ENCODE measurements around the gene CPTP. TPM values are rescaled to one million over a fixed set of nuclear protein-coding genes. Genes with fewer than 3 reads are reported as not detected.

The CPTP gene
- polyA plus RNA-seq, 1 donor from 2014 or later: 9.9 TPM

DNA sequence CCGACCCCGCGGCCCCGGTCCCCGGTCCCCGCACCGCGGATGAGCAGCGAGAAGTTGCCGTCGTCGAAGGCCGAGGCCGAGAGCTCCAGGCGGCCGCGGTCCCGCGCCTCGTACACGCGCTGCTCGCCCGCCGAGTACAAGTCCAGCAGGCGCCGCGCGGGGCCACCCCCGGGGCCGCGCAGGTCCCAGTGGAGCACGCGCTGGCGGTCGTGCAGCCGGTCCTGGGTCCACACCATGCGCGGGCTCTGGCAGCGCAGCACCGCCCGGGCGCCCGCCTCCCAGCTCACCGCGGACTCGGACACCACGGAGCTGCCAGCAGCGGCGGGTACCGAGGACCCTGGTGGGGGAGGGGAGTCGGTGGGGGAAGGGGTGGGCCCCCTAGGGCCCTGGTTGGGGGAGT is 30.8 kb downstream of the CPTP start:
- Histone ChIP-seq H2AFZ (ENCODE audit: low read depth, low read length) (no peak overlapping the region), H3K4me2 (ENCODE audit: low read length) (no peak overlapping the region), H3K9ac (ENCODE audit: low read length) (no peak overlapping the region), H3K27me3 (ENCODE audit: insufficient read depth, low read depth, low read length) (peaks cover 26% of the 10 kb centered on the region), H3K9me3 (ENCODE audit: low read length) (no peaks in the 10 kb centered on the region), H3K36me3 (ENCODE audit: insufficient read depth, low read length) (no peaks in the 10 kb centered on the region), H4K20me1 (ENCODE audit: insufficient read depth) (no peaks in the 10 kb centered on the region), H3K4me3 (ENCODE audit: low read length) (no peak overlapping the region), H3K79me2 (replicated peaks; ENCODE audit: insufficient read depth, low read length) (no peaks in the 10 kb centered on the region), H3K9me2 (ENCODE audit: insufficient read depth, low read length) (no peaks in the 10 kb centered on the region), H3K27ac (ENCODE audit: low read length) (no peak overlapping the region), H3F3A (ENCODE audit: insufficient read depth, low read length, poor library complexity, severe bottlenecking) (no peaks in the 10 kb centered on the region)
- TF ChIP-seq, protein P1, sequence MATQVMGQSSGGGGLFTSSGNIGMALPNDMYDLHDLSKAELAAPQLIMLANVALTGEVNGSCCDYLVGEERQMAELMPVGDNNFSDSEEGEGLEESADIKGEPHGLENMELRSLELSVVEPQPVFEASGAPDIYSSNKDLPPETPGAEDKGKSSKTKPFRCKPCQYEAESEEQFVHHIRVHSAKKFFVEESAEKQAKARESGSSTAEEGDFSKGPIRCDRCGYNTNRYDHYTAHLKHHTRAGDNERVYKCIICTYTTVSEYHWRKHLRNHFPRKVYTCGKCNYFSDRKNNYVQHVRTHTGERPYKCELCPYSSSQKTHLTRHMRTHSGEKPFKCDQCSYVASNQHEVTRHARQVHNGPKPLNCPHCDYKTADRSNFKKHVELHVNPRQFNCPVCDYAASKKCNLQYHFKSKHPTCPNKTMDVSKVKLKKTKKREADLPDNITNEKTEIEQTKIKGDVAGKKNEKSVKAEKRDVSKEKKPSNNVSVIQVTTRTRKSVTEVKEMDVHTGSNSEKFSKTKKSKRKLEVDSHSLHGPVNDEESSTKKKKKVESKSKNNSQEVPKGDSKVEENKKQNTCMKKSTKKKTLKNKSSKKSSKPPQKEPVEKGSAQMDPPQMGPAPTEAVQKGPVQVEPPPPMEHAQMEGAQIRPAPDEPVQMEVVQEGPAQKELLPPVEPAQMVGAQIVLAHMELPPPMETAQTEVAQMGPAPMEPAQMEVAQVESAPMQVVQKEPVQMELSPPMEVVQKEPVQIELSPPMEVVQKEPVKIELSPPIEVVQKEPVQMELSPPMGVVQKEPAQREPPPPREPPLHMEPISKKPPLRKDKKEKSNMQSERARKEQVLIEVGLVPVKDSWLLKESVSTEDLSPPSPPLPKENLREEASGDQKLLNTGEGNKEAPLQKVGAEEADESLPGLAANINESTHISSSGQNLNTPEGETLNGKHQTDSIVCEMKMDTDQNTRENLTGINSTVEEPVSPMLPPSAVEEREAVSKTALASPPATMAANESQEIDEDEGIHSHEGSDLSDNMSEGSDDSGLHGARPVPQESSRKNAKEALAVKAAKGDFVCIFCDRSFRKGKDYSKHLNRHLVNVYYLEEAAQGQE (IDR thresholded peaks at IDR 0.05; ENCODE audit: borderline replicate concordance): no peak
- no peak for TF ChIP-seq MXI1 (conservative IDR thresholded peaks at IDR 0.05; ENCODE audit: poor library complexity, severe bottlenecking)
- no peak for TF ChIP-seq POLR2AphosphoS5 (IDR thresholded peaks at IDR 0.05)
- TF ChIP-seq SMC3 (conservative IDR thresholded peaks at IDR 0.05; ENCODE audit: poor library complexity): no peak
- no peak for TF ChIP-seq RAD21 (conservative IDR thresholded peaks at IDR 0.05)
- no peak for TF ChIP-seq EZH2 (IDR thresholded peaks at IDR 0.05; ENCODE audit: borderline replicate concordance, insufficient read depth, low read length, poor library complexity, severe bottlenecking)
- TF ChIP-seq, protein P2, sequence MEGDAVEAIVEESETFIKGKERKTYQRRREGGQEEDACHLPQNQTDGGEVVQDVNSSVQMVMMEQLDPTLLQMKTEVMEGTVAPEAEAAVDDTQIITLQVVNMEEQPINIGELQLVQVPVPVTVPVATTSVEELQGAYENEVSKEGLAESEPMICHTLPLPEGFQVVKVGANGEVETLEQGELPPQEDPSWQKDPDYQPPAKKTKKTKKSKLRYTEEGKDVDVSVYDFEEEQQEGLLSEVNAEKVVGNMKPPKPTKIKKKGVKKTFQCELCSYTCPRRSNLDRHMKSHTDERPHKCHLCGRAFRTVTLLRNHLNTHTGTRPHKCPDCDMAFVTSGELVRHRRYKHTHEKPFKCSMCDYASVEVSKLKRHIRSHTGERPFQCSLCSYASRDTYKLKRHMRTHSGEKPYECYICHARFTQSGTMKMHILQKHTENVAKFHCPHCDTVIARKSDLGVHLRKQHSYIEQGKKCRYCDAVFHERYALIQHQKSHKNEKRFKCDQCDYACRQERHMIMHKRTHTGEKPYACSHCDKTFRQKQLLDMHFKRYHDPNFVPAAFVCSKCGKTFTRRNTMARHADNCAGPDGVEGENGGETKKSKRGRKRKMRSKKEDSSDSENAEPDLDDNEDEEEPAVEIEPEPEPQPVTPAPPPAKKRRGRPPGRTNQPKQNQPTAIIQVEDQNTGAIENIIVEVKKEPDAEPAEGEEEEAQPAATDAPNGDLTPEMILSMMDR (IDR thresholded peaks at IDR 0.05; ENCODE audit: poor library complexity, severe bottlenecking): no peak
- no peak for TF ChIP-seq EP300 (conservative IDR thresholded peaks at IDR 0.05; ENCODE audit: poor library complexity, severe bottlenecking)
- no peak for TF ChIP-seq TAF1 (IDR thresholded peaks at IDR 0.05; ENCODE audit: low read depth)

DNA sequence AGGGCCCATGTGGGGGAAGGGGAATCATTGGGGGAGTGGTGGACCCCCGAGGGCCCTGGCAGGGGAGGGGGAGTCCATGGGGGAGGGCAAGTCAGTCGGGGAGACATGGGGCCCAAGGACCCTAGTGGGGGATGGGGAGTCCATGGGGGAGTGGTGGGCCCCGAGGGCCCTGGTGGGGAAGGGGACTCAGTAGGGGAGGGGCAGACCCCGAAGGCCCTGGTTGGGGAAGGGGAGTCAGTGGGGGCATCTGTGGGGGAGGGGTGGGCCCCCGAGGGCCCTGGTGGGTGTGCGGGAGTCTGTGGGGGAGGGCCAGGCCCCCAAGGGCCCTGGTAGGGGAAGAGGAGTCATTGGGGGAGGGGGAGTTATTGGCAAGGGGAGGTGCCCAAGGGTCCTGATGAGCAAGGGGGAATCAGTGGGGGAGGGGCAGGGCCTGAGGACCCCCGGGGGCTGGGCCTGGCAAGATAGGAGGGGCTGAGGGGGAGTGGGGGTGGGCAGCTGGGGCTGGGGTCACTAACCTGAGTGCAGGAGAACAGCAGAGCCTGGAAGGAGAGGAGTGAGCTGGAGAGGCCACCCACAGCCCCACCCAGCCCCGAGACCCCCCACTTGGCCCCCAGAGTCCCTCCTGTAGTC is 31.7 kb downstream of the CPTP start:
- Histone ChIP-seq H3K9ac (ENCODE audit: low read length) (no peak overlapping the region), H3K9me2 (ENCODE audit: insufficient read depth, low read length) (no peaks in the 10 kb centered on the region), H2AFZ (ENCODE audit: low read depth, low read length) (no peak overlapping the region), H3K4me2 (ENCODE audit: low read length) (no peak overlapping the region), H3F3A (ENCODE audit: insufficient read depth, low read length, poor library complexity, severe bottlenecking) (no peaks in the 10 kb centered on the region), H3K36me3 (ENCODE audit: insufficient read depth, low read length) (no peaks in the 10 kb centered on the region), H4K20me1 (ENCODE audit: insufficient read depth) (no peaks in the 10 kb centered on the region), H3K4me3 (ENCODE audit: low read length) (no peak overlapping the region), H3K9me3 (ENCODE audit: low read length) (no peaks in the 10 kb centered on the region), H3K27ac (ENCODE audit: low read length) (no peak overlapping the region), H3K79me2 (replicated peaks; ENCODE audit: insufficient read depth, low read length) (no peaks in the 10 kb centered on the region), H3K27me3 (ENCODE audit: insufficient read depth, low read depth, low read length) (peaks cover 26% of the 10 kb centered on the region)
- no peak for TF ChIP-seq TAF1 (IDR thresholded peaks at IDR 0.05; ENCODE audit: low read depth)
- no peak for TF ChIP-seq SMC3 (conservative IDR thresholded peaks at IDR 0.05; ENCODE audit: poor library complexity)
- TF ChIP-seq, protein P1 (IDR thresholded peaks at IDR 0.05; ENCODE audit: borderline replicate concordance): no peak
- no peak for TF ChIP-seq POLR2AphosphoS5 (IDR thresholded peaks at IDR 0.05)
- no peak for TF ChIP-seq RAD21 (conservative IDR thresholded peaks at IDR 0.05)
- TF ChIP-seq EP300 (conservative IDR thresholded peaks at IDR 0.05; ENCODE audit: poor library complexity, severe bottlenecking): no peak
- TF ChIP-seq, protein P2 (IDR thresholded peaks at IDR 0.05; ENCODE audit: poor library complexity, severe bottlenecking): no peak
- no peak for TF ChIP-seq EZH2 (IDR thresholded peaks at IDR 0.05; ENCODE audit: borderline replicate concordance, insufficient read depth, low read length, poor library complexity, severe bottlenecking)
- no peak for TF ChIP-seq MXI1 (conservative IDR thresholded peaks at IDR 0.05; ENCODE audit: poor library complexity, severe bottlenecking)

Data from neural cell (in vitro differentiated cells).